ENCODE results near the gene ADGRD2.

DNA sequence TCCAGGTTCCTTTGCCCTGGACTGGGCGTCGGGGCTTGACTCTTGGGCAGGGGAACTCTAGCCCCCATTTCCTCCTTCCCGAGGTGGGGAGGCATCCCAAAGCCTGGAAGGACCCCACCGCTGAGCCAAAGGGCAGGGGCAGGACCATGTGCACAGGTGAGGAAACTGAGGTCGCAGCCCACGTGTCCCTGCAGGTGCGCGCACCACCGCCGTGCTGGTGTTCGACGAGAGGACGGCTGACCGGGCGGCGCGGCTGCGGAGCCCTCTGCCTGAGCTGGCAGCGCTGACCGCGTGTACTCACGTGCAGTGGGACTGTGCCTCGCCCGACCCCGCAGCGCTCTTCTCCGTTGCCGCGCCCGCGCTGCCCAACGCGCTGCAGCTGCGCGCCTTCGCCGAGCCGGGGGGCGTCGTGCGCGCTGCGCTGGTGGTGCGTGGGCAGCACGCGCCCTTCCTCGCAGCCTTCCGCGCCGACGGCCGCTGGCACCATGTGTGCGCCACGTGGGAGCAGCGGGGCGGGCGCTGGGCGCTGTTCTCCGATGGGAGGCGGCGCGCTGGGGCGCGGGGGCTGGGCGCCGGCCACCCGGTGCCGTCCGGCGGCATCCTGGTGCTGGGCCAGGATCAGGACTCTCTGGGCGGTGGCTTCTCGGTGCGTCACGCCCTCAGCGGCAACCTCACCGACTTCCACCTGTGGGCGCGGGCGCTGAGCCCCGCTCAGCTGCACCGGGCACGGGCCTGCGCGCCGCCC, 2.8 kb downstream of the ADGRD2 start:
- no peak for TF ChIP-seq FOXK2 (IDR thresholded peaks at IDR 0.05)
- TF ChIP-seq SUZ12 (IDR thresholded peaks at IDR 0.05) = no peak
- TF ChIP-seq LEF1 (IDR thresholded peaks at IDR 0.05; ENCODE audit: borderline replicate concordance) = no peak
